Aorta (tissue), 5 donors: ENCODE measurements around the gene ARR3. TPM values are rescaled to one million over a fixed set of nuclear protein-coding genes. Genes with fewer than 3 reads are reported as not detected.
"Not testable (repeated sequence)": the region's sequence is repeated elsewhere in the genome, so short reads cannot be mapped to it uniquely, and the experiment has no call there.

ENCODE experiments used
- ATAC-seq: fragments of 200-7000 bp; cut with Tn5 transposase; one replicate; pipeline ENCODE4 v1.9.1; 2022; ENCODE audit warnings: moderate library complexity; ENCODE audit not compliant: low FRiP score
- DNase-seq, 2 donors: peaks; one replicate each; pipeline ENCODE4 v3.0.0-alpha.2; 2020
- H3K27ac ChIP-seq, 2 donors: one replicate each; pipeline ENCODE4 v1.5.1; 2013; ENCODE audit warnings: low read length in 2 of 2, mild to moderate bottlenecking in 2 of 2, moderate library complexity in 2 of 2, control low read depth in 1 of 2, inconsistent platforms in 1 of 2, low read depth in 1 of 2
- H3K27me3 ChIP-seq, 2 donors: one replicate each; pipeline ENCODE4 v1.6.1; 2013; ENCODE audit warnings: control low read depth in 1 of 2, low read length in 1 of 2, mild to moderate bottlenecking in 1 of 2, moderate library complexity in 1 of 2; ENCODE audit not compliant: insufficient read depth in 2 of 2, control insufficient read depth in 1 of 2
- H3K36me3 ChIP-seq, 2 donors: one replicate each; pipeline ENCODE4 v1.6.1; 2013; ENCODE audit warnings: control low read depth in 1 of 2, low read length in 1 of 2, mild to moderate bottlenecking in 1 of 2; ENCODE audit not compliant: insufficient read depth in 2 of 2, control insufficient read depth in 1 of 2
- H3K4me1 ChIP-seq, 2 donors: one replicate each; pipeline ENCODE4 v1.6.1; 2013; ENCODE audit warnings: low read length in 2 of 2, control low read depth in 1 of 2, mild to moderate bottlenecking in 1 of 2, moderate library complexity in 1 of 2; ENCODE audit not compliant: insufficient read depth in 2 of 2, control insufficient read depth in 1 of 2
- H3K4me3 ChIP-seq, 2 donors: one replicate each; pipeline ENCODE4 v1.5.1; 2013; ENCODE audit warnings: low read length in 2 of 2, control low read depth in 1 of 2, mild to moderate bottlenecking in 1 of 2
- H3K9me3 ChIP-seq: one replicate; pipeline ENCODE4 v1.6.1; 2013; ENCODE audit warnings: mild to moderate bottlenecking, low read length; ENCODE audit not compliant: control insufficient read depth
- WGBS, 2 donors: extraction: QIAGEN DNeasy Blood & Tissue Kit; methylation state at CpG; one replicate each; pipeline ENCODE4 v1.1.7; 2013; 5-methylcytosine and 5-hydroxymethylcytosine counted together
- intact Hi-C, 2 donors: fragments of 100-400 bp; cut with DNase I; formaldehyde crosslinking; loops; one replicate each; pipeline versions ENCODE4 v1.14.2 to v1.15.0; 2022
- polyA plus RNA-seq, 2 donors: library from polyadenylated mRNA; stranded (reverse); fragments of 200-250 nt; gene quantifications; one replicate each; pipeline ENCODE4 v1.2.3, GENCODE V29; 2013
- total RNA-seq, 2 donors: library from RNA; stranded (reverse); fragmentation: NEBNext Ultra II Directional; extraction: Animal tissue kit (Norgen Biotek cat#: 25700); gene quantifications; one replicate each; pipeline ENCODE4 v1.2.1, GENCODE V29; 2021
- donor health status: healthy with polysubstance abuse.
- donor health status: Bipolar disorder and iron deficiency.
- donor health status: DM: no; HTN: no; CAD: no.
- donor health status: DM: no; HTN: no; CAD: no.
- donor health status: DM: yes; HTN: yes; CAD: no.

ARR3 gene
- total and polyA plus RNA-seq, 4 donors: not detected

- intact Hi-C loops: no loop called here
- no peaks in the 10 kb centered on the region for H3K36me3 ChIP-seq
- H3K27ac ChIP-seq: no peak overlapping the region
- WGBS, 2 donors: 0% methylated on average over 1 of the region's 1 CpG
- H3K4me3 ChIP-seq: no peak overlapping the region
- no peaks in the 10 kb centered on the region for H3K27me3 ChIP-seq
- no peaks in the 10 kb centered on the region for H3K4me1 ChIP-seq
- DNase-seq (no peak), ATAC-seq (no peak)
- no peaks in the 10 kb centered on the region for H3K9me3 ChIP-seq
Measured at GRCh38 chrX:70292788-70293187, 24.7 kb downstream of the ARR3 start.

- ATAC-seq (no peak), DNase-seq (no peak)
- Histone ChIP-seq H3K27ac (no peak overlapping the region), H3K36me3 (no peaks in the 10 kb centered on the region), H3K9me3 (no peaks in the 10 kb centered on the region), H3K27me3 (no peaks in the 10 kb centered on the region), H3K4me1 (no peaks in the 10 kb centered on the region), H3K4me3 (no peak overlapping the region)
- 68 to 89% methylated on average over 5 of the region's 5 CpGs for WGBS, 2 donors
- intact Hi-C loops: no loop called here
Measured at GRCh38 chrX:70293621-70294020, 25.5 kb downstream of the ARR3 start.

GRCh38 chrX:70301716-70302115, 33.6 kb downstream of the ARR3 start:
- Histone ChIP-seq H3K27me3 (no peaks in the 10 kb centered on the region), H3K9me3 (no peaks in the 10 kb centered on the region), H3K4me3 (no peak overlapping the region), H3K27ac (no peak overlapping the region), H3K36me3 (no peaks in the 10 kb centered on the region), H3K4me1 (no peaks in the 10 kb centered on the region)
- intact Hi-C loops: no loop called here
- 1 to 19% methylated on average over 3 of the region's 3 CpGs for WGBS, 2 donors
- DNase-seq (no peak), ATAC-seq (no peak)

- Histone ChIP-seq H3K36me3 (no peaks in the 10 kb centered on the region), H3K27me3 (no peaks in the 10 kb centered on the region), H3K4me1 (no peaks in the 10 kb centered on the region), H3K4me3 (no peak overlapping the region), H3K27ac (no peak overlapping the region), H3K9me3 (no peaks in the 10 kb centered on the region)
- intact Hi-C loops: no loop called here
- WGBS, 2 donors: 88 to 89% methylated on average over 1 of the region's 1 CpG
- ATAC-seq (no peak), DNase-seq (no peak)
Measured at GRCh38 chrX:70313503-70313902, 45.4 kb downstream of the ARR3 start.

GRCh38 chrX:70322784-70323183, 54.6 kb downstream of the ARR3 start:
- intact Hi-C loops: no loop called here
- no peaks in the 10 kb centered on the region for H3K36me3 ChIP-seq
- 80 to 96% methylated on average over 4 of the region's 4 CpGs for WGBS, 2 donors

GRCh38 chrX:70323628-70324027, 55.5 kb downstream of the ARR3 start:
- H3K27ac ChIP-seq, DNase-seq, H3K27me3 ChIP-seq, H3K4me1 ChIP-seq, intact Hi-C loops, ATAC-seq, H3K4me3 ChIP-seq, H3K9me3 ChIP-seq, H3K36me3 ChIP-seq: not testable (repeated sequence)
- WGBS, 2 donors: 82 to 96% methylated on average over 6 of the region's 6 CpGs

More at GRCh38 chrX:70322784-70323183, 54.6 kb downstream of the ARR3 start:
- Histone ChIP-seq H3K27ac (no peak overlapping the region), H3K4me3 (no peak overlapping the region), H3K4me1 (no peaks in the 10 kb centered on the region), H3K27me3 (no peaks in the 10 kb centered on the region), H3K9me3 (no peaks in the 10 kb centered on the region)
- DNase-seq: no peak
- no peak for ATAC-seq

- Histone ChIP-seq H3K4me3 (no peak overlapping the region), H3K9me3 (no peaks in the 10 kb centered on the region), H3K36me3 (no peaks in the 10 kb centered on the region), H3K27me3 (no peaks in the 10 kb centered on the region), H3K4me1 (no peaks in the 10 kb centered on the region), H3K27ac (no peak overlapping the region)
- 86 to 93% methylated on average over 2 of the region's 2 CpGs for WGBS, 2 donors
- intact Hi-C loops: no loop called here
- no peak for ATAC-seq
- no peak for DNase-seq
Measured at GRCh38 chrX:70324326-70324725, 56.2 kb downstream of the ARR3 start.

- H3K9me3 ChIP-seq: no peaks in the 10 kb centered on the region
- H3K4me3 ChIP-seq: no peak overlapping the region
- H3K27ac ChIP-seq: no peak overlapping the region
- H3K4me1 ChIP-seq: no peaks in the 10 kb centered on the region
- ATAC-seq (no peak), DNase-seq (no peak)
- 63 to 100% methylated on average over 1 of the region's 1 CpG for WGBS, 2 donors
- intact Hi-C loops: no loop called here
- no peaks in the 10 kb centered on the region for H3K27me3 ChIP-seq
- no peaks in the 10 kb centered on the region for H3K36me3 ChIP-seq
Measured at GRCh38 chrX:70331161-70331560, 63.0 kb downstream of the ARR3 start.
